ENCODE data around the gene MYBL2.

The MYBL2 gene

GRCh38 chr20:43682446-43682845, 15.5 kb downstream of the MYBL2 start:
- no peak for DNase-seq (ENCODE audit: low spot score)

GRCh38 chr20:43686820-43687219, 19.9 kb downstream of the MYBL2 start:
- no peak for DNase-seq (ENCODE audit: low spot score)

GRCh38 chr20:43689165-43689564, 22.3 kb downstream of the MYBL2 start:
- no peak for DNase-seq (ENCODE audit: low spot score)

- DNase-seq (ENCODE audit: low spot score), result no peak
Measured at GRCh38 chr20:43690943-43691598, 24.2 kb downstream of the MYBL2 start.

GRCh38 chr20:43691928-43692524, 25.1 kb downstream of the MYBL2 start:
- DNase-seq (ENCODE audit: low spot score), result peak; percentile 20

- DNase-seq (ENCODE audit: low spot score), result no peak
Measured at GRCh38 chr20:43694763-43695162, 27.8 kb downstream of the MYBL2 start.

GRCh38 chr20:43695571-43695970, 28.7 kb downstream of the MYBL2 start:
- no peak for DNase-seq (ENCODE audit: low spot score)

- DNase-seq (ENCODE audit: low spot score), result no peak
Measured at GRCh38 chr20:43699941-43700565, 33.1 kb downstream of the MYBL2 start.

GRCh38 chr20:43700627-43701026, 33.7 kb downstream of the MYBL2 start:
- no peak for DNase-seq (ENCODE audit: low spot score)

GRCh38 chr20:43702502-43702901, 35.6 kb downstream of the MYBL2 start:
- DNase-seq (ENCODE audit: low spot score), result no peak

- no peak for DNase-seq (ENCODE audit: low spot score)
Measured at GRCh38 chr20:43710370-43711044, 43.6 kb downstream of the MYBL2 start.

GRCh38 chr20:43711098-43711654, 44.3 kb downstream of the MYBL2 start:
- no peak for DNase-seq (ENCODE audit: low spot score)

GRCh38 chr20:43715044-43715443, 48.1 kb downstream of the MYBL2 start:
- no peak for DNase-seq (ENCODE audit: low spot score)

- DNase-seq (ENCODE audit: low spot score), result no peak
Measured at GRCh38 chr20:43715511-43715910, 48.6 kb downstream of the MYBL2 start.

GRCh38 chr20:43716123-43716522, 49.2 kb downstream of the MYBL2 start:
- DNase-seq (ENCODE audit: low spot score), result no peak

- no peak for DNase-seq (ENCODE audit: low spot score)
Measured at GRCh38 chr20:43716757-43717615, 50.1 kb downstream of the MYBL2 start.

GRCh38 chr20:43717616-43717995, 50.7 kb downstream of the MYBL2 start:
- no peak for DNase-seq (ENCODE audit: low spot score)

- no peak for DNase-seq (ENCODE audit: low spot score)
Measured at GRCh38 chr20:43720007-43720406, 53.1 kb downstream of the MYBL2 start.

GRCh38 chr20:43721097-43721428, 54.1 kb downstream of the MYBL2 start:
- DNase-seq (ENCODE audit: low spot score), result no peak

GRCh38 chr20:43721429-43722152, 54.7 kb downstream of the MYBL2 start:
- no peak for DNase-seq (ENCODE audit: low spot score)

GRCh38 chr20:43722153-43722505, 55.2 kb downstream of the MYBL2 start:
- no peak for DNase-seq (ENCODE audit: low spot score)

Measured in LoVo (cell line).